Liver (tissue), 3 donors: ENCODE data around the gene FOXN4.

Experiments
- EGR1 ChIP-seq, 2 donors: IDR thresholded peaks; 2 replicates each; pipeline ENCODE4 v1.6.1; 2016 to 2018; ENCODE audit warnings: antibody characterized with exemption in 2 of 2, low read depth in 2 of 2
- HNF4G ChIP-seq: IDR thresholded peaks from 2 replicates; pipeline ENCODE4 v1.6.1; 2016; ENCODE audit warnings: antibody characterized with exemption
- JUND ChIP-seq, 2 donors: IDR thresholded peaks; 2 replicates each; pipeline ENCODE4 v1.6.1; 2016; ENCODE audit warnings: antibody characterized with exemption in 2 of 2
- NR2F2 ChIP-seq: IDR thresholded peaks from 2 replicates; pipeline ENCODE4 v1.6.1; 2016; ENCODE audit warnings: antibody characterized with exemption
- RAD21 ChIP-seq, 2 donors: IDR thresholded peaks; 2 replicates each; pipeline ENCODE4 v1.6.1; 2016; ENCODE audit warnings: antibody characterized with exemption in 2 of 2, mild to moderate bottlenecking in 2 of 2
- RXRA ChIP-seq, 2 donors: IDR thresholded peaks; 2 replicates each; pipeline ENCODE4 v1.6.1; 2017 to 2018; ENCODE audit warnings: antibody characterized with exemption in 2 of 2, mild to moderate bottlenecking in 1 of 2
- TAF1 ChIP-seq: conservative IDR thresholded peaks from 2 replicates; pipeline ENCODE4 v1.6.1; 2016; ENCODE audit warnings: antibody characterized with exemption, mild to moderate bottlenecking
- TF ChIP-seq, protein P1 (sequence below): IDR thresholded peaks from 2 replicates; pipeline ENCODE4 v1.6.1; 2016; ENCODE audit warnings: antibody characterized with exemption
- TF ChIP-seq, protein P2 (sequence below): fragments of 150-350 bp; IDR thresholded peaks from 2 replicates; pipeline ENCODE4 v1.5.1; 2017; ENCODE audit warnings: improper control_type of control experiment, low read depth, low read length; ENCODE audit not compliant: missing input control
- TF ChIP-seq, protein P3 (sequence below): IDR thresholded peaks from 2 replicates; pipeline ENCODE4 v1.6.1; 2016; ENCODE audit warnings: antibody characterized with exemption
- TF ChIP-seq, protein P4 (sequence below): IDR thresholded peaks from 2 replicates; pipeline ENCODE4 v1.6.1; 2016; ENCODE audit warnings: antibody characterized with exemption, mild to moderate bottlenecking
- TF ChIP-seq, protein P5 (sequence below): IDR thresholded peaks from 2 replicates; pipeline ENCODE4 v1.6.1; 2016; ENCODE audit warnings: antibody characterized with exemption
- donor health status: healthy.
- donor health status: healthy.

DNA sequence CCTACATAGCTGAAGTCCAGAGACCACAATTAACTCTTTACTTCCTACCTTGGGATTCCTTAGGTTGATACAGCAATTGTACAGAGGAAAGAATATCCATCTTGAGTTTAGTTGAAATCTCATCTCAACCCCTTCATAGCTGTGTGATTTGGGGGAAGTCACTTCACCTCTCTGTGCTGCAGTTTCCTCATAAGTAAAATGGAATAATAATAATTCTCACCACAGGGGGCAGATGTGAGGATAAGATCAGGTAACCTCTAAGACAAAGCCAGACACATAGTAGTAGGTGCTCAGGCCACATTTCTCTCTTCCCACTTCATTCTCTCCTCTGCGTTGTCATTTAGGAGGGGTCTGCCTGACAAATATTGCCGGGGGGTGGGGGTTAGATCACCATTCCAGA, 6.7 kb downstream of the FOXN4 start:
- TF ChIP-seq, protein P1, sequence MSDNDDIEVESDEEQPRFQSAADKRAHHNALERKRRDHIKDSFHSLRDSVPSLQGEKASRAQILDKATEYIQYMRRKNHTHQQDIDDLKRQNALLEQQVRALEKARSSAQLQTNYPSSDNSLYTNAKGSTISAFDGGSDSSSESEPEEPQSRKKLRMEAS, result no peak
- TF ChIP-seq, protein P2, sequence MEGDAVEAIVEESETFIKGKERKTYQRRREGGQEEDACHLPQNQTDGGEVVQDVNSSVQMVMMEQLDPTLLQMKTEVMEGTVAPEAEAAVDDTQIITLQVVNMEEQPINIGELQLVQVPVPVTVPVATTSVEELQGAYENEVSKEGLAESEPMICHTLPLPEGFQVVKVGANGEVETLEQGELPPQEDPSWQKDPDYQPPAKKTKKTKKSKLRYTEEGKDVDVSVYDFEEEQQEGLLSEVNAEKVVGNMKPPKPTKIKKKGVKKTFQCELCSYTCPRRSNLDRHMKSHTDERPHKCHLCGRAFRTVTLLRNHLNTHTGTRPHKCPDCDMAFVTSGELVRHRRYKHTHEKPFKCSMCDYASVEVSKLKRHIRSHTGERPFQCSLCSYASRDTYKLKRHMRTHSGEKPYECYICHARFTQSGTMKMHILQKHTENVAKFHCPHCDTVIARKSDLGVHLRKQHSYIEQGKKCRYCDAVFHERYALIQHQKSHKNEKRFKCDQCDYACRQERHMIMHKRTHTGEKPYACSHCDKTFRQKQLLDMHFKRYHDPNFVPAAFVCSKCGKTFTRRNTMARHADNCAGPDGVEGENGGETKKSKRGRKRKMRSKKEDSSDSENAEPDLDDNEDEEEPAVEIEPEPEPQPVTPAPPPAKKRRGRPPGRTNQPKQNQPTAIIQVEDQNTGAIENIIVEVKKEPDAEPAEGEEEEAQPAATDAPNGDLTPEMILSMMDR, result no peak
- TF ChIP-seq TAF1, result no peak
- TF ChIP-seq JUND (IDR thresholded peaks at IDR 0.05), result no peak
- TF ChIP-seq, protein P3, sequence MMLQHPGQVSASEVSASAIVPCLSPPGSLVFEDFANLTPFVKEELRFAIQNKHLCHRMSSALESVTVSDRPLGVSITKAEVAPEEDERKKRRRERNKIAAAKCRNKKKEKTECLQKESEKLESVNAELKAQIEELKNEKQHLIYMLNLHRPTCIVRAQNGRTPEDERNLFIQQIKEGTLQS, result no peak
- TF ChIP-seq RXRA (IDR thresholded peaks at IDR 0.05), result no peak
- TF ChIP-seq, protein P4, sequence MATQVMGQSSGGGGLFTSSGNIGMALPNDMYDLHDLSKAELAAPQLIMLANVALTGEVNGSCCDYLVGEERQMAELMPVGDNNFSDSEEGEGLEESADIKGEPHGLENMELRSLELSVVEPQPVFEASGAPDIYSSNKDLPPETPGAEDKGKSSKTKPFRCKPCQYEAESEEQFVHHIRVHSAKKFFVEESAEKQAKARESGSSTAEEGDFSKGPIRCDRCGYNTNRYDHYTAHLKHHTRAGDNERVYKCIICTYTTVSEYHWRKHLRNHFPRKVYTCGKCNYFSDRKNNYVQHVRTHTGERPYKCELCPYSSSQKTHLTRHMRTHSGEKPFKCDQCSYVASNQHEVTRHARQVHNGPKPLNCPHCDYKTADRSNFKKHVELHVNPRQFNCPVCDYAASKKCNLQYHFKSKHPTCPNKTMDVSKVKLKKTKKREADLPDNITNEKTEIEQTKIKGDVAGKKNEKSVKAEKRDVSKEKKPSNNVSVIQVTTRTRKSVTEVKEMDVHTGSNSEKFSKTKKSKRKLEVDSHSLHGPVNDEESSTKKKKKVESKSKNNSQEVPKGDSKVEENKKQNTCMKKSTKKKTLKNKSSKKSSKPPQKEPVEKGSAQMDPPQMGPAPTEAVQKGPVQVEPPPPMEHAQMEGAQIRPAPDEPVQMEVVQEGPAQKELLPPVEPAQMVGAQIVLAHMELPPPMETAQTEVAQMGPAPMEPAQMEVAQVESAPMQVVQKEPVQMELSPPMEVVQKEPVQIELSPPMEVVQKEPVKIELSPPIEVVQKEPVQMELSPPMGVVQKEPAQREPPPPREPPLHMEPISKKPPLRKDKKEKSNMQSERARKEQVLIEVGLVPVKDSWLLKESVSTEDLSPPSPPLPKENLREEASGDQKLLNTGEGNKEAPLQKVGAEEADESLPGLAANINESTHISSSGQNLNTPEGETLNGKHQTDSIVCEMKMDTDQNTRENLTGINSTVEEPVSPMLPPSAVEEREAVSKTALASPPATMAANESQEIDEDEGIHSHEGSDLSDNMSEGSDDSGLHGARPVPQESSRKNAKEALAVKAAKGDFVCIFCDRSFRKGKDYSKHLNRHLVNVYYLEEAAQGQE, result no peak
- TF ChIP-seq, protein P5, sequence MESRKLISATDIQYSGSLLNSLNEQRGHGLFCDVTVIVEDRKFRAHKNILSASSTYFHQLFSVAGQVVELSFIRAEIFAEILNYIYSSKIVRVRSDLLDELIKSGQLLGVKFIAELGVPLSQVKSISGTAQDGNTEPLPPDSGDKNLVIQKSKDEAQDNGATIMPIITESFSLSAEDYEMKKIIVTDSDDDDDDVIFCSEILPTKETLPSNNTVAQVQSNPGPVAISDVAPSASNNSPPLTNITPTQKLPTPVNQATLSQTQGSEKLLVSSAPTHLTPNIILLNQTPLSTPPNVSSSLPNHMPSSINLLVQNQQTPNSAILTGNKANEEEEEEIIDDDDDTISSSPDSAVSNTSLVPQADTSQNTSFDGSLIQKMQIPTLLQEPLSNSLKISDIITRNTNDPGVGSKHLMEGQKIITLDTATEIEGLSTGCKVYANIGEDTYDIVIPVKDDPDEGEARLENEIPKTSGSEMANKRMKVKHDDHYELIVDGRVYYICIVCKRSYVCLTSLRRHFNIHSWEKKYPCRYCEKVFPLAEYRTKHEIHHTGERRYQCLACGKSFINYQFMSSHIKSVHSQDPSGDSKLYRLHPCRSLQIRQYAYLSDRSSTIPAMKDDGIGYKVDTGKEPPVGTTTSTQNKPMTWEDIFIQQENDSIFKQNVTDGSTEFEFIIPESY, result no peak
- no peak for TF ChIP-seq RAD21 (IDR thresholded peaks at IDR 0.05)
- TF ChIP-seq HNF4G, result no peak
- TF ChIP-seq NR2F2, result no peak
- TF ChIP-seq EGR1 (IDR thresholded peaks at IDR 0.05; ENCODE audit: low read depth in 2 of 2), result no peak
